SK-N-SH (cell line): ENCODE results near the gene SH3BGR. TPM values are rescaled to one million over a fixed set of nuclear protein-coding genes. Genes with fewer than 3 reads are reported as not detected.

ENCODE experiments used
- CTCF ChIA-PET: fragments of 300-600, 350-600 bp; formaldehyde crosslinking; extraction: SDS; loops from one replicate; lab custom pipeline; 2021; lab: Yijun Ruan, JAX
- POLR2A ChIA-PET: fragments of 350-600 bp; sonication (Branson Sonifier 250); formaldehyde crosslinking; extraction: SDS; loops from one replicate; lab custom pipeline; 2020; ENCODE audit warnings: antibody characterized with exemption, inconsistent platforms; lab: Yijun Ruan, JAX
- DNase-seq: peaks from one replicate; pipeline ENCODE4 v3.0.0; 2012
- H2AFZ ChIP-seq: fragments of 200-600 bp; sonication (generic); 2 replicates; pipeline ENCODE4 v1.8.1; 2016; ENCODE audit warnings: antibody characterized with exemption, mild to moderate bottlenecking, low read depth
- H3F3A ChIP-seq: fragments of 200-600 bp; sonication (generic); replicated peaks from 2 replicates; pipeline ENCODE3; 2016; ENCODE audit warnings: antibody characterized with exemption, mild to moderate bottlenecking; ENCODE audit not compliant: insufficient read depth
- H3K27ac ChIP-seq, 2 experiments: fragments of 200-500 bp in 1 of 2; fragments of 200-600 bp in 1 of 2; sonication (Bioruptor generic) in 1 of 2; sonication (generic), shearing (Covaris generic) in 1 of 2; 2 replicates each; pipeline versions ENCODE4 v1.5.1 to v1.6.1; 2014 to 2016; ENCODE audit warnings: low read depth in 2 of 2, inconsistent platforms in 1 of 2, low read length in 1 of 2, mild to moderate bottlenecking in 1 of 2, mixed read lengths in 1 of 2
- H3K27me3 ChIP-seq: fragments of 200-600 bp; sonication (generic), shearing (Covaris generic); 2 replicates; pipeline ENCODE4 v1.6.1; 2016; ENCODE audit warnings: mixed run types; ENCODE audit not compliant: insufficient read depth
- H3K36me3 ChIP-seq, 2 experiments: fragments of 200-500 bp in 1 of 2; fragments of 200-600 bp in 1 of 2; sonication (Bioruptor generic) in 1 of 2; sonication (generic) in 1 of 2; replicated peaks in 1 of 2; 2 replicates each; pipeline versions ENCODE3 to v1.5.1; 2014 to 2016; ENCODE audit warnings: low read length in 1 of 2, mild to moderate bottlenecking in 1 of 2; ENCODE audit not compliant: insufficient read depth in 2 of 2, control insufficient read depth in 1 of 2
- H3K4me1 ChIP-seq, 2 experiments: fragments of 200-500 bp in 1 of 2; fragments of 200-600 bp in 1 of 2; sonication (Bioruptor generic) in 1 of 2; sonication (generic), shearing (Covaris generic) in 1 of 2; 2 replicates each; pipeline versions ENCODE4 v1.5.1 to v1.6.1; 2014 to 2016; ENCODE audit warnings: low read depth in 1 of 2, low read length in 1 of 2, mixed run types in 1 of 2; ENCODE audit not compliant: insufficient read depth in 2 of 2, control insufficient read depth in 1 of 2
- H3K4me2 ChIP-seq: fragments of 200-600 bp; sonication (generic), shearing (Covaris generic); 2 replicates; pipeline ENCODE4 v1.6.1; 2017; ENCODE audit warnings: mixed run types
- H3K4me3 ChIP-seq, 2 experiments: fragments of 200-500 bp in 1 of 2; fragments of 200-600 bp in 1 of 2; sonication (Bioruptor generic) in 1 of 2; sonication (generic), shearing (Covaris generic) in 1 of 2; 2 replicates each; pipeline versions ENCODE4 v1.5.1 to v1.8.1; 2014 to 2016; ENCODE audit warnings: low read depth in 2 of 2, inconsistent platforms in 1 of 2, low read length in 1 of 2, mild to moderate bottlenecking in 1 of 2, mixed read lengths in 1 of 2, moderate library complexity in 1 of 2
- H3K79me2 ChIP-seq: fragments of 200-600 bp; sonication (generic); 2 replicates; pipeline ENCODE4 v1.8.1; 2017; ENCODE audit warnings: mild to moderate bottlenecking; ENCODE audit not compliant: insufficient read depth
- H3K9ac ChIP-seq: fragments of 200-600 bp; sonication (generic); 2 replicates; pipeline ENCODE4 v1.6.1; 2017; ENCODE audit warnings: mixed run types
- H3K9me2 ChIP-seq: fragments of 200-600 bp; sonication (generic); 2 replicates; pipeline ENCODE4 v1.6.1; 2017; ENCODE audit warnings: mixed run types
- H3K9me3 ChIP-seq: fragments of 200-600 bp; sonication (generic); 2 replicates; pipeline ENCODE4 v1.6.1; 2017; ENCODE audit warnings: mixed run types, mild to moderate bottlenecking, moderate library complexity
- H4K20me1 ChIP-seq: fragments of 200-600 bp; sonication (generic); 2 replicates; pipeline ENCODE4 v1.6.1; 2017; ENCODE audit warnings: mild to moderate bottlenecking, mixed run types; ENCODE audit not compliant: insufficient read depth
- ELF1 ChIP-seq: IDR thresholded peaks from 2 replicates; pipeline ENCODE4 v1.4.0; 2012
- EZH2phosphoT487 ChIP-seq: fragments of 200-600 bp; sonication (generic); IDR thresholded peaks from 2 replicates; pipeline ENCODE4 v1.6.1; 2017; ENCODE audit warnings: low read depth, mixed run types, mild to moderate bottlenecking, antibody characterized with exemption, moderate library complexity, borderline replicate concordance
- FOXJ3 ChIP-seq: sonication (generic); formaldehyde crosslinking; IDR thresholded peaks from 2 replicates; pipeline ENCODE4 v1.5.1; 2020; ENCODE audit warnings: mild to moderate bottlenecking, missing genetic modification reagents
- GABPA ChIP-seq: IDR thresholded peaks from 2 replicates; pipeline ENCODE4 v1.4.0; 2012; ENCODE audit warnings: low read depth, mild to moderate bottlenecking
- POLR2AphosphoS5 ChIP-seq: IDR thresholded peaks from 2 replicates; pipeline ENCODE4 v1.6.1; 2012; ENCODE audit warnings: low read depth, low read length
- RFX5 ChIP-seq: IDR thresholded peaks from 2 replicates; pipeline ENCODE4 v1.6.1; 2012; ENCODE audit warnings: mild to moderate bottlenecking, improper control_type of control experiment, low read length
- SIN3A ChIP-seq: IDR thresholded peaks from 2 replicates; pipeline ENCODE4 v1.6.1; 2012; ENCODE audit warnings: low read depth, mild to moderate bottlenecking, low read length, moderate library complexity, borderline replicate concordance
- TAF1 ChIP-seq: IDR thresholded peaks from 2 replicates; pipeline ENCODE4 v1.6.1; 2012; ENCODE audit warnings: low read depth, mild to moderate bottlenecking, low read length, moderate library complexity, borderline replicate concordance
- TCF12 ChIP-seq: IDR thresholded peaks from 2 replicates; pipeline ENCODE4 v1.4.0; 2012
- WGBS: methylation state at CpG from one replicate; pipeline ENCODE4 v1.1.6; 2017; ENCODE audit warnings: low lambda C conversion rate; 5-methylcytosine and 5-hydroxymethylcytosine counted together
- polyA plus RNA-seq, 3 experiments: library from polyadenylated mRNA; depleted of rRNA; stranded (reverse); fragments of >200 nt; gene quantifications; 2 replicates each; pipeline ENCODE4 v1.2.3, GENCODE V29; 2012
- TF ChIP-seq, protein P1 (sequence below): IDR thresholded peaks from 2 replicates; pipeline ENCODE4 v1.4.0; 2012; ENCODE audit warnings: low read depth, borderline replicate concordance
- TF ChIP-seq, protein P2 (sequence below): fragments of 200-600 bp; sonication (generic); IDR thresholded peaks from 2 replicates; pipeline ENCODE4 v1.6.1; 2017; ENCODE audit warnings: antibody characterized with exemption, mild to moderate bottlenecking, moderate library complexity
- TF ChIP-seq, protein P3 (sequence below): fragments of 150-350 bp; IDR thresholded peaks from 2 replicates; pipeline ENCODE4 v1.6.1; 2016; ENCODE audit warnings: mild to moderate bottlenecking, low read depth, low read length
- TF ChIP-seq, protein P4 (sequence below): IDR thresholded peaks from 2 replicates; pipeline ENCODE4; 2012

SH3BGR gene
- polyA plus RNA-seq, 1 of the 3 experiments (the other 2 are of a cell fraction) = 1.1 TPM

DNA sequence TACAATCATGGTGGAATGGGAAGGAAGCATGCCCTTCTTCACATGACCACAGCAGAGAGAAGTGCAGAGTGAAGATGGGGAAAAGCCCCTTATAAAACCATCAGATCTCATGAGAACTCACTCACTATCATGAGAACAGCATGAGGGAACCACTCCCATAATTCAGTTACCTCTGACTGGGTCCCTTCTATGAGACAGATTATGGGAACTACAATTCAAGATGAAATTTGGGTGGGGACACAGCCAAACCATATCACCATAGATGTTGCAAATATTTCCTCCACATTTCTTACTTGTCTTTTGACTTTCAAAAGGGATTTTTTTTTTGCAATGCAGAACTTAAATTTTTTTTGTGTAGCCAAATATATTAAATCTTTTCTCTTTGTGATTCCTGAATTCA is 14.8 kb downstream of the SH3BGR start:
- no peaks in the 10 kb centered on the region for H3K9me3 ChIP-seq
- H3K27me3 ChIP-seq = no peaks in the 10 kb centered on the region
- H4K20me1 ChIP-seq = no peaks in the 10 kb centered on the region
- H3K36me3 ChIP-seq = no peaks in the 10 kb centered on the region
- H3K9ac ChIP-seq = no peak overlapping the region
- H3F3A ChIP-seq = no peaks in the 10 kb centered on the region
- POLR2A ChIA-PET = no interaction called here
- no peak overlapping the region for H3K27ac ChIP-seq
- TF ChIP-seq, protein P1, sequence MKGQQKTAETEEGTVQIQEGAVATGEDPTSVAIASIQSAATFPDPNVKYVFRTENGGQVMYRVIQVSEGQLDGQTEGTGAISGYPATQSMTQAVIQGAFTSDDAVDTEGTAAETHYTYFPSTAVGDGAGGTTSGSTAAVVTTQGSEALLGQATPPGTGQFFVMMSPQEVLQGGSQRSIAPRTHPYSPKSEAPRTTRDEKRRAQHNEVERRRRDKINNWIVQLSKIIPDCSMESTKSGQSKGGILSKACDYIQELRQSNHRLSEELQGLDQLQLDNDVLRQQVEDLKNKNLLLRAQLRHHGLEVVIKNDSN = no peak
- no peak for TF ChIP-seq POLR2AphosphoS5
- no peak for TF ChIP-seq GABPA
- TF ChIP-seq, protein P2, sequence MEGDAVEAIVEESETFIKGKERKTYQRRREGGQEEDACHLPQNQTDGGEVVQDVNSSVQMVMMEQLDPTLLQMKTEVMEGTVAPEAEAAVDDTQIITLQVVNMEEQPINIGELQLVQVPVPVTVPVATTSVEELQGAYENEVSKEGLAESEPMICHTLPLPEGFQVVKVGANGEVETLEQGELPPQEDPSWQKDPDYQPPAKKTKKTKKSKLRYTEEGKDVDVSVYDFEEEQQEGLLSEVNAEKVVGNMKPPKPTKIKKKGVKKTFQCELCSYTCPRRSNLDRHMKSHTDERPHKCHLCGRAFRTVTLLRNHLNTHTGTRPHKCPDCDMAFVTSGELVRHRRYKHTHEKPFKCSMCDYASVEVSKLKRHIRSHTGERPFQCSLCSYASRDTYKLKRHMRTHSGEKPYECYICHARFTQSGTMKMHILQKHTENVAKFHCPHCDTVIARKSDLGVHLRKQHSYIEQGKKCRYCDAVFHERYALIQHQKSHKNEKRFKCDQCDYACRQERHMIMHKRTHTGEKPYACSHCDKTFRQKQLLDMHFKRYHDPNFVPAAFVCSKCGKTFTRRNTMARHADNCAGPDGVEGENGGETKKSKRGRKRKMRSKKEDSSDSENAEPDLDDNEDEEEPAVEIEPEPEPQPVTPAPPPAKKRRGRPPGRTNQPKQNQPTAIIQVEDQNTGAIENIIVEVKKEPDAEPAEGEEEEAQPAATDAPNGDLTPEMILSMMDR = no peak
- TF ChIP-seq, protein P3, sequence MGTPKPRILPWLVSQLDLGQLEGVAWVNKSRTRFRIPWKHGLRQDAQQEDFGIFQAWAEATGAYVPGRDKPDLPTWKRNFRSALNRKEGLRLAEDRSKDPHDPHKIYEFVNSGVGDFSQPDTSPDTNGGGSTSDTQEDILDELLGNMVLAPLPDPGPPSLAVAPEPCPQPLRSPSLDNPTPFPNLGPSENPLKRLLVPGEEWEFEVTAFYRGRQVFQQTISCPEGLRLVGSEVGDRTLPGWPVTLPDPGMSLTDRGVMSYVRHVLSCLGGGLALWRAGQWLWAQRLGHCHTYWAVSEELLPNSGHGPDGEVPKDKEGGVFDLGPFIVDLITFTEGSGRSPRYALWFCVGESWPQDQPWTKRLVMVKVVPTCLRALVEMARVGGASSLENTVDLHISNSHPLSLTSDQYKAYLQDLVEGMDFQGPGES = no peak
- no peak for TF ChIP-seq RFX5
- TF ChIP-seq, protein P4, sequence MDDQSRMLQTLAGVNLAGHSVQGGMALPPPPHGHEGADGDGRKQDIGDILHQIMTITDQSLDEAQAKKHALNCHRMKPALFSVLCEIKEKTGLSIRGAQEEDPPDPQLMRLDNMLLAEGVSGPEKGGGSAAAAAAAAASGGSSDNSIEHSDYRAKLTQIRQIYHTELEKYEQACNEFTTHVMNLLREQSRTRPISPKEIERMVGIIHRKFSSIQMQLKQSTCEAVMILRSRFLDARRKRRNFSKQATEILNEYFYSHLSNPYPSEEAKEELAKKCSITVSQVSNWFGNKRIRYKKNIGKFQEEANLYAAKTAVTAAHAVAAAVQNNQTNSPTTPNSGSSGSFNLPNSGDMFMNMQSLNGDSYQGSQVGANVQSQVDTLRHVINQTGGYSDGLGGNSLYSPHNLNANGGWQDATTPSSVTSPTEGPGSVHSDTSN = no peak
- TF ChIP-seq TCF12 = no peak
- no peak for TF ChIP-seq EZH2phosphoT487
- TF ChIP-seq SIN3A = no peak
- TF ChIP-seq TAF1 = no peak
- TF ChIP-seq ELF1 = no peak
- no peaks in the 10 kb centered on the region for H3K4me1 ChIP-seq
- H3K9me2 ChIP-seq = no peaks in the 10 kb centered on the region
- H3K4me3 ChIP-seq = no peak overlapping the region
- DNase-seq = no peak
- CTCF ChIA-PET = no interaction called here
- H2AFZ ChIP-seq = no peak overlapping the region
- H3K4me2 ChIP-seq = no peak overlapping the region
- no peaks in the 10 kb centered on the region for H3K79me2 ChIP-seq

DNA sequence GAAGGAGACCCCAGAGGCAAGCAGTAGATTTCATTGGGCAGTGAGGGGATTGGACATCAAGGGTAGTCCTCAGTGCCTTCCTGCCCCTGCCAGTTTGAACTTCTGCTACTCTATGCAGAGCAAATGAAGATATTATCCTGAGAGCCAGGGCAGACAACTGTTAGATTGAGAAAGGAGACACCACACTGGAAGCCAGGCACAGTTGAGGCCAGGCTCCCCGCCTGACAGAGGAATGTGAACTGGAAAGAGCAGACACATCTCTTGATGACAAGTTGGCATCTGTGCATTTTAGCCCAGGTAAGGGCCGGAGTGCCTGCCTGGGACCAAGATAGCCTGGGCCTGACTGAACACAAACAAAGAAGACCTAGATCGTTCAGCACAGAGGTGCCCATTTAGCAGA is 16.0 kb downstream of the SH3BGR start:
- TF ChIP-seq FOXJ3 (CRISPR knock-in tag) = no peak
- TF ChIP-seq, all 33 proteins: peak for 0
- WGBS = 53% methylated on average over 3 of the region's 3 CpGs
- CTCF ChIA-PET = no interaction called here

More for the DNA sequence above, 16.0 kb downstream of the SH3BGR start:
- Histone ChIP-seq H4K20me1 (no peaks in the 10 kb centered on the region), H3K27me3 (no peaks in the 10 kb centered on the region), H3K4me3 (no peak overlapping the region), H3K9ac (no peak overlapping the region), H3K4me1 (no peaks in the 10 kb centered on the region), H3K4me2 (no peak overlapping the region), H3K27ac (no peak overlapping the region), H3F3A (no peaks in the 10 kb centered on the region), H3K36me3 (no peaks in the 10 kb centered on the region), H2AFZ (no peak overlapping the region), H3K79me2 (no peaks in the 10 kb centered on the region), H3K9me3 (no peaks in the 10 kb centered on the region), H3K9me2 (no peaks in the 10 kb centered on the region)
- POLR2A ChIA-PET = no interaction called here
- DNase-seq = no peak
